HG03039 (cell line): Measurements from ENCODE around the gene SNX1.
"Not testable (repeated sequence)": the region's sequence is repeated elsewhere in the genome, so short reads cannot be mapped to it uniquely, and the experiment has no call there.

Source experiments
- ATAC-seq: cut with Tn5 transposase; IDR thresholded peaks from one replicate; pipeline ENCODE4 v1.9.1; 2021; ENCODE audit warnings: mild to moderate bottlenecking, moderate library complexity; ENCODE audit not compliant: unreplicated experiment

The SNX1 gene

DNA sequence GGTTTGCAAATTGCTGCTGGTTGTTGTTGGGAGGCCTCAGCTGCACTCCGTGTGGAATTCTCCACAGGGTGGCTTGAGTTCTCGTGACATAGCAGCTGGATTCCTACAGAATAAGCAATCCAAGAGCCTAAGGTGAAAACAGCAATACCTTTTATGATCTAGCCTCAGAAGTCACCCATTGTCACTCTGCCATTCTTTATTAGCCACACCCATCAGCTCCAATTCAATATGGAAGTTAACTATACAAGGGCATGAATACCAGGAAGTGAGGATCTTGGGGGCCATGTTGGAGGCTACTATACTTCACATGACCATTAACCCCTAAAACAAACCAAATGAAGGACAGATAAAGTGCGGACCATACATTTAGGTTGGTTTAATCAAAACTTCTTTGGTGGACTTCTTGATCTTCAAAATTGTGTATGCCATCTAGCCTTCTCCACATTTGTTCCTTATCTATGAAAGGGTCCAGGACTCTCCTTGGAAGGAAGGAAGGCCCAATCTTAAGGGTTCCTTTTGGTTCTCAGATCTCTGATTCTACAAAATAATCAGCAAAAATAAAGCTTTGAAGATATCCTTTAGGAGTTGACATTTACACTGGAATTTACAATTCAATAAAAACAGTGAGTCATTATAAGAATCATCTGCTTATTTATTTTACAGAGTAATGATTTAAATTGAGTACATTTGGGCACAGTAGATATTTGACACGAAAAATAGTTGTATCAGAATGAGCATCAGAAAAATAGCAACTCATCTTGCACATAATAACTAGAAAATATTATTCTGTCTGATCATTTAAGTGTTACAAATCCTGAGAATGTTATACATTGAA lies 23.6 kb upstream of the SNX1 start:
- ATAC-seq = no peak

- no peak for ATAC-seq
These were observed 23.0 kb upstream of the SNX1 start for GRCh38 chr15:64072812-64073211.

GRCh38 chr15:64073496-64073895 lies 22.3 kb upstream of the SNX1 start:
- not testable (repeated sequence) for ATAC-seq

- no peak for ATAC-seq
These were observed 13.0 kb upstream of the SNX1 start for GRCh38 chr15:64082757-64083156.

- ATAC-seq = no peak
These were observed 6.1 kb upstream of the SNX1 start for GRCh38 chr15:64089543-64090280.

DNA sequence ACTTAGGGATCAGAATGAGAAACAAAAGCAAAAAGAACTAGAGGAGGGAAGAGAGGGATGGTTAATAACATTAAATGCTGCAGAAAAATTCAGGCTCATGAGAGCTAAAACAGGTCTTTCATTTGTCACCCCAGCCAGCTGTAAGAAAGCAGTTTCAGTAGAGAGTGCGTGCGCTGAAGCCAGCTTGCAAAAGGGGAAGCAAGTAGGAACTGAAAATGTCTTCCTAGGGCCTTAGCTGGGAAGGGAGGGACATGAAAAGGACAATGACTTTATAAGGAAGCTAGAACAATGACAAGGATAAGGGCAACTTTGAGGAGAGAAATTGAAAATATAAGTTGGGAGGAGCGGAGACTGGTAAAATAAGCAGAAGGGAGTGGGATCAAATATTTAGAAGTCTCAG lies 5.3 kb upstream of the SNX1 start:
- no peak for ATAC-seq

DNA sequence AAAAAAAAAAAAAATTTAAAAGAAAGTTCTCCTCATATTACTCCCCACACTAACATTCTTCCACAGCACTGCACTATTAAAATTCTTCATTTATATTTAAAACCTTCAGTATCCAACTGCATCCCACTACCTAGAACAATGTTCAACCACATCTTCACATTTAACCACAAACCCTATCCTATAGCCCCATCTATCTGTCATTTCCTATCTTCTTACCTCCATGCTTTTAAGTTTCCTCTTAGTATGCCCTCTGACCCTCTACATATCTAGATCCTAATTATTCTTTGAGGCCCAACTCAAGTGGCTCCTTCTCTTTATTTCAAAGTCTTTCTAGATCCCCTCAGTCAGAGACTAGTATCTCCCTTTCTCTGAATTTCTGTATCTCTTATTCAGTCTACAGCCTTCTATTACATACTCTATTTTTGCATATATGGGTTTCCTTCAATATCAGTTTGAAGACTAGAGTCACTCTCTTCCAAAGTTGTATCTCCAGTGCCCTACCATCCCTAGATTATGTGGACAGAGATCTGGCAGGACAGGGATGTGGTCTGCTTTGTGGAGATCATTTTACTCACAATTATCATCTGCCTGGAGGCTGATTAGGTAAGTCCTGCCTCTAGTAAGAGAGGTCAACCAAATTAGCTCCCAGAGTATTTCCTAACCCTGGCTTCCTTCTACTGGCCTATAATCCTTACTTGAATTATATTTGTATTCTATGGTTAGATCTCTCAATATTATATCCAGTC lies 3.5 kb upstream of the SNX1 start:
- ATAC-seq = no peak

- no peak for ATAC-seq
These were observed 2.7 kb upstream of the SNX1 start for GRCh38 chr15:64092864-64093626.

DNA sequence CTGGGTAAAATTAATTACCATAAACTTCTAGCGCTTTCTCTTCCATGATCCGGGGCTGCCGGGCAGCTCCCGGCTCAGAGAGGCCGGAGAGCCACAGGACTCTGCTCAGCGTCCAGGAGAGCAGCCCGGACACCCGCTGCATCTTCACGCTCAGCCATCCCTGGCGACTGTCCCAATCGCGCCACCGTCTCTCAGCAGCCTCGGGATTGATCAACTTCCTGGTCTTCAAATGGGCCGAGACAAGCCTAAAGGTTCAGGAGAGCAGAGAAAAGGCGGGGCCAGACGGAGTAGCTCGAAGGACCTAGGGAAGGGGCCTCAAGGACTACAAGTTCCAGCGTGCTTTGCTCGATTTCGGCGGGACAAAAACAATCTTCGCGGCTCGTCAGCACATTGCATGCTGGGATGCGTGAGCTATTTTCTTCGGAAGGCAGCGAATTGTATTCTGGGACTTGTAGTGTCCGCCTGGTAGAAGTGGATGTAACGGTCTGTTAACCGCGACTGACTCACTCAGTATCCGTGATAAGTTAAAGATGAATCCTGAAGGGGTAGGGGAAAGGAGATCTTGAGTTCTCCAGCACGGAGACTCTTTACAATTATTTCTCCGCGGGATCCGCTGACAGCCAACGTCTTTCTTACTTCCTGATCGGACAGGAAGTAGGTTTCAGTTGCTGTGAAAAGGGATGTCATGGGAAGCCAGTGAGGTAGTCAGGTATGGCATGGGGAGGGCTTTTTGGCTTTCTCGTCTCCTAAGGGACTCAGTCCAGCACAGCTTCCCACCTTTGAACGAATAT lies 2.0 kb upstream of the SNX1 start, which contains the start of gene CIAO2A:
Gene CIAO2A (minus strand): TSS at position 212 of the 791 bp plus-strand sequence. CDS start 70 bp downstream, at position 142.
- peak; percentile 62 for ATAC-seq

GRCh38 chr15:64095431-64095794 lies 369 bp upstream of the SNX1 start:
- no peak for ATAC-seq

DNA sequence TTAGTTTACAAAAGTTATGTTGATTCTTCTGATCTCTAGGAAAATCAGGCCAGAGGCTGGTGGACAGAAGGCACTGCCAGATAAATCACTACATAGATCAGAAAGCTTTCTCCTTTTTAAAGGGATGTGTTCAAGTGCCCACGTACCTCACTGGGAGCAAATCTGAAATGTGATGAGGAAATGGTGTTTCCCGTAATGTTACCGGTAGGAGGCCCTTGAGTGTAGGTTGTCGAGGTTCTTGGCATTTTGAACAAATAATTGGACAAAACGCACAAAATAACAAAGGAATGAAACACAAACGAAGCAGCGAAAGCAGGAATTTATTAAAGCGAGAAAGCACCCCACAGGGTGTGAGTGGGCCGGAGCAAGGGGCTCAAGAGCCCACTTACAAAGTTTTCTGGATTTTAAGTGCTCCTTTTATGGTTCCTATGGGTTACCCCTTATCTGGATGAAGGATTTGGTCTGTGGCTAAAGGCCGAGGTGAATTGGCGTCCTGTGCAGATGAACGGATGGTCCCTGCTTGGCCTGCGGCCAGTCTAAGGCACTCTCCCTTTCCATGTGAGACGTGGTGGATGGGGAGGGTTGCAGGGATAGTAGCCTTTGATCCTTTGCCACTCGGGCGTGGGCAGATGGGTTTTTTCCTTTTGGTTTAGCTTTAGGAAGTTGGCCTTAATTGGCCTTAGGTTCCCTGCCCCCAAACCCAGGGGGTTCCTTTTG lies 1.0 kb downstream of the SNX1 start:
- no peak for ATAC-seq

- no peak for ATAC-seq
These were observed 3.6 kb downstream of the SNX1 start for GRCh38 chr15:64099379-64099778.

DNA sequence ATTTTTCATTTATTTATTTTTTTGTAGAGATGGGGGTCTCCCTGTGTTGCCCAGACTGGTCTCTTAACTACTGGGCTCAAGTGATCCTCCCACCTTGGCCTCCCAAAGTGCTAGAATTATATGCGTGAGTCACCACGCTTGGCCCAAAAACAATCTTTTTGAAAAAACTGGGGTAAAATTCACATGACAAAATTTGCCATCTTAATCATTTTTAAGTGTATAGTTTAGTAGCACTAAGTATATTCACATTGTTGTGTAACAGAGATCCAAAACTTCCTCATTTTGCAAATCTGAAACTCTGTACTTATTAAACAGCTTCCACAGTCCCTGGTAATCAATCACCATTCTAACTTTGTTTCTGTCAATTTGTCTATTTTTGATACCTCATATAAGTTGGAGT lies 5.2 kb downstream of the SNX1 start:
- ATAC-seq = no peak

DNA sequence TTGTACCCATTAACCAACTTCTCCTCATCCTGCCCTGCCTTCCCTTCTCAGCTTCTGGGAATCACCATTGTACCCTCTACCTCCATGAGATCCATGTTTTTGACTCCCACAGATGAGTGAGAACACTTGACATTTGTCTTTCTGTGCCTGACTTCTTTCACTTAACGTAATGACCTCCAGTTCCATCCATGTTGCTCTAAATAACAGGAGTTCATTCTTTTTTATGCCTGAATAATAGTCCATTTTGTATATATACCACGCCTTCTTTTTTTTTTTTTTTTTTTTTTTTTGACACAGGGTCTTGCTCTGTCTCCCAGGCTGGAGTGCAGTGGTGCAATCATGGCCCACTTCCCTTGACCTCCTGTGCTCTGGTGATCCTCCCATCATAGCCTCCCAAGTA lies 6.7 kb downstream of the SNX1 start:
- ATAC-seq = no peak

DNA sequence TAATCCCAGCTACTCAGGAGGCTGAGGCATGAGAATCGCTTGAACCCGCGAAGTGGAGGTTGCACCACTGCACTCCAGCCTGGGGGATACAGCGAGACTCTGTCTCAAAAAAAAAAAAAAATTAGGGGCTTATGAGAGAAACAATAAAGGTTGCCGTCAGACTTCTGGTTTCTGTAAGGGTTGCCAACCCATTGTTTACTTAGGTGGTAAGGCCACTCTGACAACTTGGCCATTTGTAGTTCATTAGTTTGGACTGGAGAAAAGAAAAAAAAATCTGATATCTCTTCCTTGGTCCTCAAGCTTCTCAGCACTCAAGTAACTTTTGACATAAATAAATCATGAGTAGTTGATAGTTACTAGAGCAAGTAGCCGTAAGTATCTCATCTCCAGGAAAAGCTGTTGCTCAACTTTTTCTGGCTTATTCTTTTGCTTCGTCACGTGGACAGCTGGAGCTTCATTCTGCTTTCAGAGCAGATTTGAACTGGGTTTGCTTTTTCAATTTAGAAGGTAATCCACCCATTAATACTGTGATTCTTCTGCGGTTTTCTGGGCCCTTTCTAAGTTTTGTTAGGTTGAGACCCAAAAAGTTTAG lies 9.4 kb downstream of the SNX1 start:
- ATAC-seq = no peak

- no peak for ATAC-seq
These were observed 11.6 kb downstream of the SNX1 start for GRCh38 chr15:64107337-64107736.

GRCh38 chr15:64110108-64110701 lies 14.4 kb downstream of the SNX1 start:
- ATAC-seq = not testable (repeated sequence)

GRCh38 chr15:64110950-64111678 lies 15.3 kb downstream of the SNX1 start:
- no peak for ATAC-seq
